ENCODE results near the gene NINJ2.

- TF ChIP-seq REST (IDR thresholded peaks at IDR 0.05) = no peak
- TF ChIP-seq ESRRA (IDR thresholded peaks at IDR 0.05; ENCODE audit: borderline replicate concordance, low read length) = no peak
- no peak for TF ChIP-seq CTCF (IDR thresholded peaks at IDR 0.05)
- TF ChIP-seq RAD21 (conservative IDR thresholded peaks at IDR 0.05 in 1 of 2, IDR thresholded peaks at IDR 0.05 in 1 of 2) = no peak
- no peak for TF ChIP-seq SMC3 (IDR thresholded peaks at IDR 0.05)
- TF ChIP-seq PHF8 (IDR thresholded peaks at IDR 0.05; ENCODE audit: borderline replicate concordance, low read depth) = no peak
Measured at GRCh38 chr12:701896-702539, 38.8 kb upstream of the NINJ2 start.

All from A549 (cell line).